Endodermal cell (in vitro differentiated cells): ENCODE results near the gene HDAC11. TPM values are rescaled to one million over a fixed set of nuclear protein-coding genes. Genes with fewer than 3 reads are reported as not detected.

Source experiments
- DNase-seq: peaks from one replicate; pipeline ENCODE4 v3.0.0-alpha.2; 2017
- H3K27ac ChIP-seq: 2 replicates; pipeline ENCODE4 v1.5.1; 2013; ENCODE audit warnings: mild to moderate bottlenecking, low read depth, low read length, moderate library complexity
- H3K27me3 ChIP-seq: 2 replicates; pipeline ENCODE4 v1.6.1; 2013; ENCODE audit warnings: mild to moderate bottlenecking, low read length, moderate library complexity; ENCODE audit not compliant: insufficient read depth, control insufficient read depth, poor library complexity, severe bottlenecking
- H3K36me3 ChIP-seq: 2 replicates; pipeline ENCODE4 v1.7.0; 2013; ENCODE audit warnings: mild to moderate bottlenecking, low read length, moderate library complexity; ENCODE audit not compliant: control insufficient read depth, insufficient read depth
- H3K4me1 ChIP-seq: one replicate; pipeline ENCODE4 v1.7.0; 2013; ENCODE audit warnings: low read length; ENCODE audit not compliant: control insufficient read depth, insufficient read depth
- H3K4me3 ChIP-seq: 2 replicates; pipeline ENCODE4 v1.5.1; 2013; ENCODE audit warnings: mild to moderate bottlenecking, low read length, moderate library complexity
- H3K9ac ChIP-seq: 2 replicates; pipeline ENCODE4 v1.6.1; 2013; ENCODE audit warnings: mild to moderate bottlenecking, low read length, moderate library complexity; ENCODE audit not compliant: poor library complexity, severe bottlenecking; ENCODE audit errors: extremely low read depth
- H3K9me3 ChIP-seq: 2 replicates; pipeline ENCODE4 v1.6.1; 2013; ENCODE audit warnings: mild to moderate bottlenecking, low read length, moderate library complexity; ENCODE audit not compliant: control insufficient read depth
- H3K27ac Mint-ChIP-seq: 2 replicates; pipeline ENCODE4 v1.8.0; 2020; ENCODE audit warnings: mixed read lengths
- H3K27me3 Mint-ChIP-seq: 2 replicates; pipeline ENCODE4 v1.8.0; 2021; ENCODE audit warnings: mild to moderate bottlenecking, mixed read lengths; ENCODE audit not compliant: insufficient read depth
- H3K36me3 Mint-ChIP-seq: 2 replicates; pipeline ENCODE4 v1.8.0; 2020; ENCODE audit warnings: low read depth, mixed read lengths
- H3K4me1 Mint-ChIP-seq: 2 replicates; pipeline ENCODE4 v1.8.0; 2020; ENCODE audit warnings: mixed read lengths
- H3K4me3 Mint-ChIP-seq: 2 replicates; pipeline ENCODE4 v1.8.0; 2020; ENCODE audit warnings: mild to moderate bottlenecking, moderate library complexity, mixed read lengths
- H3K9me3 Mint-ChIP-seq: 2 replicates; pipeline ENCODE4 v1.8.0; 2020; ENCODE audit warnings: mild to moderate bottlenecking, mixed read lengths
- CTCF ChIP-seq: fragments of 200-600 bp; sonication (generic); conservative IDR thresholded peaks from 2 replicates; pipeline ENCODE4 v1.5.0; 2021; ENCODE audit warnings: antibody characterized with exemption, mild to moderate bottlenecking
- WGBS, 2 experiments: methylation state at CpG; one replicate each; pipeline versions ENCODE4 v1.1.5 to v1.1.7; 2013; ENCODE audit warnings: missing lambda C conversion rate in 2 of 2, mixed read lengths in 1 of 2; ENCODE audit not compliant: insufficient coverage in 1 of 2, insufficient read length in 1 of 2; 5-methylcytosine and 5-hydroxymethylcytosine counted together
- total RNA-seq, 2 donors: library from RNA; stranded (reverse); fragmentation: NEBNext Ultra II Directional in 1 of 2; extraction: Animal tissue kit (Norgen Biotek cat#: 25700) in 1 of 2; gene quantifications; 2 replicates in 1 of 2; 3 replicates in 1 of 2; pipeline ENCODE4 v1.2.1, GENCODE V29; 2021

The HDAC11 gene
- total RNA-seq, 2 donors from 2014 or later, result 17.0 to 17.1 TPM

- no peaks in the 10 kb centered on the region for H3K9me3 Mint-ChIP-seq
- Histone ChIP-seq H3K4me1 (peaks cover 7% of the 10 kb centered on the region), H3K9ac (no peak overlapping the region), H3K9me3 (no peaks in the 10 kb centered on the region), H3K4me3 (no peak overlapping the region), H3K27ac (no peak overlapping the region), H3K27me3 (no peaks in the 10 kb centered on the region), H3K36me3 (no peaks in the 10 kb centered on the region)
- no peak for TF ChIP-seq CTCF
- no peak for DNase-seq
- H3K4me3 Mint-ChIP-seq, result no peak overlapping the region
- WGBS, 2 experiments, result 83 to 100% methylated on average over 3 to 12 of the region's 12 CpGs
- peaks cover 10% of the 10 kb centered on the region for H3K27me3 Mint-ChIP-seq
- H3K27ac Mint-ChIP-seq, result no peak overlapping the region
- no peaks in the 10 kb centered on the region for H3K36me3 Mint-ChIP-seq
- H3K4me1 Mint-ChIP-seq, result peaks cover 19% of the 10 kb centered on the region
Measured at GRCh38 chr3:13553686-13554085, 73.6 kb downstream of the HDAC11 start.

GRCh38 chr3:13555753-13556152 is 75.6 kb downstream of the HDAC11 start:
- Histone ChIP-seq H3K4me1 (peaks cover 7% of the 10 kb centered on the region), H3K4me3 (no peak overlapping the region), H3K36me3 (no peaks in the 10 kb centered on the region), H3K27me3 (no peaks in the 10 kb centered on the region), H3K27ac (peak overlapping the region; percentile 81), H3K9ac (no peak overlapping the region), H3K9me3 (no peaks in the 10 kb centered on the region)
- H3K9me3 Mint-ChIP-seq, result no peaks in the 10 kb centered on the region
- no peak for TF ChIP-seq CTCF
- H3K27me3 Mint-ChIP-seq, result peaks cover 5% of the 10 kb centered on the region
- no peak overlapping the region for H3K4me3 Mint-ChIP-seq
- H3K36me3 Mint-ChIP-seq, result no peaks in the 10 kb centered on the region
- peak overlapping the region; percentile 28 for H3K27ac Mint-ChIP-seq
- H3K4me1 Mint-ChIP-seq, result peaks cover 15% of the 10 kb centered on the region
- 92% methylated on average over 10 to 11 of the region's 11 CpGs for WGBS, 2 experiments
- DNase-seq, result no peak

Other genes with a start within 250 kb of the HDAC11 start
- 10 to 100 TPM; 43.0 to 62.3 TPM for gene NUP210, start 60.0 kb upstream of the HDAC11 start, total RNA-seq
- gene FBLN2, start 68.8 kb downstream of the HDAC11 start, total RNA-seq, result 100 to 1,000 TPM in 1 of 2 donors, 10 to 100 TPM in 1; 86.1 to 136 TPM